IPS DF 6.9 (cell line): ENCODE measurements around the gene SHISAL2A.
A peak's percentile ranks its signal among the peaks of the same experiment; 100 is the strongest.

Experiments used
- DNase-seq: peaks from one replicate; pipeline ENCODE4 v3.0.0-alpha.2; 2013; ENCODE audit warnings: low read depth, low spot score
- H3K27ac ChIP-seq: one replicate; pipeline ENCODE4 v1.5.1; 2013; ENCODE audit warnings: low read length, control low read depth
- H3K27me3 ChIP-seq: 2 replicates; pipeline ENCODE4 v1.6.1; 2013; ENCODE audit warnings: mild to moderate bottlenecking, low read length; ENCODE audit not compliant: control insufficient read depth, insufficient read depth
- H3K36me3 ChIP-seq: 2 replicates; pipeline ENCODE4 v1.6.1; 2013; ENCODE audit warnings: low read length; ENCODE audit not compliant: control insufficient read depth, insufficient read depth
- H3K4me1 ChIP-seq: 2 replicates; pipeline ENCODE4 v1.6.1; 2013; ENCODE audit warnings: low read length; ENCODE audit not compliant: control insufficient read depth, insufficient read depth
- H3K4me3 ChIP-seq: 2 replicates; pipeline ENCODE4 v1.5.1; 2013; ENCODE audit warnings: mild to moderate bottlenecking, low read length
- H3K9me3 ChIP-seq: 2 replicates; pipeline ENCODE4 v1.6.1; 2013; ENCODE audit warnings: low read length, inconsistent platforms; ENCODE audit not compliant: control insufficient read depth, insufficient read depth
- WGBS: extraction: QIAGEN DNeasy Blood & Tissue Kit; methylation state at CpG from one replicate; pipeline ENCODE4 v1.1.7; 2013; ENCODE audit warnings: mixed read lengths, missing lambda C conversion rate; ENCODE audit not compliant: insufficient read length, insufficient coverage; 5-methylcytosine and 5-hydroxymethylcytosine counted together

Gene SHISAL2A

DNA sequence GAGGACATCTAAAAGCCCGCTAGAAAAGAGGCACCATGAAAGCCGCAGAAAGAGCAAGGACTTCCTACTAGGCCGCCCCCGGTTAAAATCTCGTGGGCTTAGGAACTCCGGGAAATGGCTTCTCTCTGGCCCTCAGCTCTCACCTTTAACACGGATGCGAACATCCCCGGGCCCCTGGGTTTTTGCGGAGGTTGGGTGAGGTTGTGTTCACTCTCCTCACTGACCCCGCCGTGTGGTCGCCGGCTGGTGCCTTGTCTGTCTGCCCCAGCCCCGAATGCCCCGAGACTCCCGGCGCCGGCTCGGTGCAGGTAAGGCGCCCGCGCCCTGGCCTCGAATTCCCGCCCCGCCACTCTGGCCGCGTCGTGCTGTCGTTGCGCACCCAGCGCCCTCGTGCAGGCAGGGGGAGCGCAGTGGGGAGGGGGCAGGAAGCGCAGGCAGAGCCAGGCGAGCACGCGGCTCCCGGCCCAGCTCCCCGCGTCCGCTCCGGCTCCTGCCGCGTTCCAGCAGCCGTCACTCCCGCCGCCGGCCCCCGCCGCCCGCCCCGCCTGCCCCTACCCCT, at the start of gene SHISAL2A:
Gene SHISAL2A, plus strand, starts transcription at position 437 of the 559 bp plus-strand sequence. CDS start 326 bp downstream, outside the sequence.
- Histone ChIP-seq H3K9me3 (no peaks in the 10 kb centered on the region), H3K27me3 (peaks cover 24% of the 10 kb centered on the region; the same call in 1 of the 2 replicates), H3K27ac (no peak within 1 kb of the TSS), H3K4me3 (peak within 1 kb of the TSS; percentile 29; the same call in 1 of the 2 replicates), H3K4me1 (no peaks in the 10 kb centered on the region; the same call in 1 of the 2 replicates), H3K36me3 (no peaks in the 10 kb centered on the region)
- WGBS, result no CpG with 5 or more reads among the region's 53 CpGs
- peak; percentile 18 for DNase-seq

DNA sequence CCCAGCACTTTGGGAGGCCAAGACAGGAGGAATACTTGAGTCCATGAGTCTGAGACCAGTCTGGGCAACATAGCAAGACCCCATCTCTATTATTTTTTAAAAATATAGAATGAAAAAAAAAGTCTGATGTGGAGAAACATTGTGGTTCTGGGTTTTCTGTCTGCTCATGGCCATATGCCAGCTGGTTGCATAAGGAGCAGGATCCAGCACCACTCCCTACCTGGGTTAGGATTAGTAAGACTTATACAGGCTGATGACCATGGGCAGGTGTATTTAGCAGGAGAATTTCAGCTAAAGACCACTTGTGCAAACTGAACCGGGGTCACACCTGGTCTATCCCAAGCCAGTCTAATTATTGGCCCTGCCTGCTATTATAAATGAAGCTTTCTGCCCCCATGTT, 47.5 kb upstream of the SHISAL2A start:
- WGBS, result no CpG with 5 or more reads among the region's 1 CpG
- Histone ChIP-seq H3K9me3 (no peaks in the 10 kb centered on the region), H3K4me1 (no peaks in the 10 kb centered on the region), H3K36me3 (no peaks in the 10 kb centered on the region), H3K27ac (no peak overlapping the region), H3K27me3 (no peaks in the 10 kb centered on the region), H3K4me3 (no peak overlapping the region)
- no peak for DNase-seq

DNA sequence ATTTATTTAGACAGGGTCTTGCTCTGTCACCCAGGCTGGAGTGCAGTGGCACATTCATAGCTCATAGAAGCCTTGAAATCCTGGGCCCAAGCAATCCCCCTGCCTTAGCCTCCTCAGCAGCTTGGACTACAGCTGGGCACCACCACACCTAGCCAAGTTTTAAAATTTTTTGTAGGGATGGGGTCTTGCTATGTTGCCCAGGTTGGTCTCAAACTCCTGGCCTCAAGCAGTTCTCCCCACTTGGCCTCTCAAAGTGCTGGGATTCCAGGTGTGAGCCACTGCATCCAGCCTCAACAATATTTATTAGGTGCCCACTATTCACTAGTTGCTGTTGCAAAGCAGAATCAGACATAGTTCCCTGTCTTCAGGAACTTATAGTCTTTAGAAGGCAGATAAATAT, 44.9 kb upstream of the SHISAL2A start:
- DNase-seq, result no peak
- Histone ChIP-seq H3K4me1 (no peaks in the 10 kb centered on the region), H3K27me3 (no peaks in the 10 kb centered on the region), H3K36me3 (no peaks in the 10 kb centered on the region), H3K9me3 (no peaks in the 10 kb centered on the region), H3K27ac (no peak overlapping the region), H3K4me3 (no peak overlapping the region)

DNA sequence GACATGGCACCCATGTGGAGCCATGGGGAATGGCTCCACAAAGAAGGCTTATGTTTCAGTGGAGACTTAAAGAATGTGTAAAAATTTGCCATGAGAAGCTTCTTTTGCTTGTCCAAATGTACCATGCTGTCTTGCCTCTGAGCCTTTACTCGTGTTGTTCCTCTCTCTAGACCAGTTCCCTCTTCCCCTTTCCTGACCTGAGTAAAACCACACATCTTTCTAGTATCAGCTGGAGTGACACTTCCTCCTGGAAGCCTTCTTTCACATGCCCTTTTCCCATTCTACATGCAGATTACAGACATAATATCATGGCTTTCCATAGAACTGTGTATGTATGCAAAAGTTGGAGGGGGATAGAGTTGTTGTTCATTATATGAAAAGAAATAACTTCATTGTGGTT, 44.4 kb upstream of the SHISAL2A start:
- no peaks in the 10 kb centered on the region for H3K36me3 ChIP-seq
- no peak overlapping the region for H3K27ac ChIP-seq
- H3K4me1 ChIP-seq, result no peaks in the 10 kb centered on the region
- H3K9me3 ChIP-seq, result no peaks in the 10 kb centered on the region
- H3K4me3 ChIP-seq, result no peak overlapping the region
- no CpG with 5 or more reads among the region's 1 CpG for WGBS
- no peak for DNase-seq
- H3K27me3 ChIP-seq, result no peaks in the 10 kb centered on the region

DNA sequence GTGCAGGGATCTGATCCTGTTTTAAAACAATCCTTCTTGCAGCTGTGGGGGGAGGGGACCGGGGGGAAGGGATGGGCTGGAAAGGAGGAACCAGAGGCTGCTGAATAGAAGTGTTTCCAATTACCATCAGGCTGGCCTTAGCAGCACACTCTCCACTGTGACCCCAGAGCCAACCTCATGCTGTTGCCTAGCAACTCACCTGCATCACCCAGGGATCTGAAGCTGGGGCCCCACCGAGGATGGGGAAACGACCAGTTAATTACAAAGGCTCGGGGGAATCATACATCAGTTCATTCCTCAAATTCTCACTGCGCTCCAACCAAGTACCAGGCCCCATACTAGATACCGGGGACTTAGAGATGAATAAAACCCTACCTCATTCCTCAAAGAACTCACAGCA, 42.7 kb upstream of the SHISAL2A start:
- no peaks in the 10 kb centered on the region for H3K4me1 ChIP-seq
- no peak overlapping the region for H3K4me3 ChIP-seq
- H3K27me3 ChIP-seq, result no peaks in the 10 kb centered on the region
- no CpG with 5 or more reads among the region's 6 CpGs for WGBS
- no peaks in the 10 kb centered on the region for H3K36me3 ChIP-seq
- H3K9me3 ChIP-seq, result no peaks in the 10 kb centered on the region
- DNase-seq, result no peak
- no peak overlapping the region for H3K27ac ChIP-seq

DNA sequence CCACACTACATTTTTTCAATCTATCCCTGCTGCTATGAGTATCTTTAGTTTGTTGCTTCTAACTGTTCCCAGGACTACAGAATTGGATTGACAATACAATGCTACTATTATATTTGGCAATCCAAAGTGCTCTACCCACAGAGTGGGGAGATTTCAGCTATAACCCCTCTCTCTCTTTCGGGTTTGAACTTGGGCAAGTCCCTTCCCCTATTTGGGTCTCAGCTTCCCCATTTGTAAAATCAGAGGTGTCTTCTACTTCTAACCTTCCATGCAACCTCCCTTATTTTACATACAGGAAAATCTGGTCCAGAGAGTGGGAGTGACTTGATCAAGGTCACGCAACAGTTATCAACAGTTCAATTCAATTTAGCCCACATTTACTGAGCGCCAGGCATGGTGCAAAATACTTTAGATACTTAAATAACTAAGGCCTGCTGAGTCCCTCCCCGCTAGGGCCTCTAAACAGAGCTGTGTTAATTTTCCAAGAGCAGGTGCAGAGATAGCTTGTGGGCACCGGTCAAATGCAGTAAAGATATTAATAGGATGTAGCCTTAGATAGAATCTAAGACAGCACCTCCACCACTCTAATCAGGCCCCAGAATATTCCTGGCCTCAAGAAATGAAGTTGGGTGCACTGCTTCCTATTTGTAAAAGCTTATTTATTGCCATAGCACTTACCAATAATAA, 40.2 kb upstream of the SHISAL2A start:
- no peak for DNase-seq
- Histone ChIP-seq H3K27me3 (no peaks in the 10 kb centered on the region), H3K4me3 (no peak overlapping the region), H3K9me3 (no peaks in the 10 kb centered on the region), H3K4me1 (no peaks in the 10 kb centered on the region), H3K27ac (no peak overlapping the region), H3K36me3 (no peaks in the 10 kb centered on the region)
- no CpG with 5 or more reads among the region's 5 CpGs for WGBS

DNA sequence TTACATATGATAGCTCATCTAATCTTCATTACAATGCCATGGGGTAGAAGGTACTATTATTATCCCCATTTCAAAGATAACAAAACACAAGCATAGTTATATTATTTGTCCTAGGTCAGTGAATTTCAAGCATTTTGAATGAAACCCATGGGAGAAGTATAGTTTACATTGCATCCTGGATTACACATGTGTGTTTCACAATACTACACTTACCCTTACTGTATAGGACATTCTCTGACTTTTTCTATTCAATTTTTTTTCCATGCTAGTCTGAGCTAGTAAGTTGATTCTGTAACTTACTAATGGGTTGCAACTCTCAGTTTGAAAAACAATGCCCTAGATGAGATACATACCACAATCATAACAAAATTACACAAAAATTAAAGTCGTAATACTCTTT, 39.5 kb upstream of the SHISAL2A start:
- H3K27ac ChIP-seq, result no peak overlapping the region

DNA sequence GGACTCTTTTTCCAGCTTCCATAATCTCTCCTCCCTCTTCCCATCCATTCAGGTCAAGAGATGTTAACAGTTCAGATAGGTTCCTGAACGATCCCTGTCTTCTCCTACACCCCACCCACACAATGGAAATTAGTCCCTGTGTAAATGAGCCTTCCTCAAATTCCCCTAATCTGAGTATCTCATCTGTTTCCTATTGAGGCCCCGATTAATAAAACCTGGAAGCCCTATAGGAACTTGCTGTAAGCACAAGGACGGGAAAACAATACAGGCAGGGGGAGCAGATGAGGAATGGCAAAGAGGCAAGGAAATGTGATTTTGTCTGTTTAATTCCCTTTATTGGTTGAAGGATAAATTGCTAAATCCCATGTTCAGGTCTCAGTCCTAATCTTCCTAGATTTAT, 37.9 kb upstream of the SHISAL2A start:
- Histone ChIP-seq H3K4me3 (no peak overlapping the region), H3K36me3 (no peaks in the 10 kb centered on the region), H3K9me3 (no peaks in the 10 kb centered on the region), H3K4me1 (no peaks in the 10 kb centered on the region), H3K27me3 (no peaks in the 10 kb centered on the region), H3K27ac (no peak overlapping the region)
- DNase-seq, result no peak
- WGBS, result no CpG with 5 or more reads among the region's 3 CpGs

More for the DNA sequence above, 39.5 kb upstream of the SHISAL2A start:
- Histone ChIP-seq H3K4me1 (no peaks in the 10 kb centered on the region), H3K4me3 (no peak overlapping the region), H3K9me3 (no peaks in the 10 kb centered on the region), H3K36me3 (no peaks in the 10 kb centered on the region), H3K27me3 (no peaks in the 10 kb centered on the region)
- DNase-seq, result no peak
- WGBS, result no CpG with 5 or more reads among the region's 1 CpG

DNA sequence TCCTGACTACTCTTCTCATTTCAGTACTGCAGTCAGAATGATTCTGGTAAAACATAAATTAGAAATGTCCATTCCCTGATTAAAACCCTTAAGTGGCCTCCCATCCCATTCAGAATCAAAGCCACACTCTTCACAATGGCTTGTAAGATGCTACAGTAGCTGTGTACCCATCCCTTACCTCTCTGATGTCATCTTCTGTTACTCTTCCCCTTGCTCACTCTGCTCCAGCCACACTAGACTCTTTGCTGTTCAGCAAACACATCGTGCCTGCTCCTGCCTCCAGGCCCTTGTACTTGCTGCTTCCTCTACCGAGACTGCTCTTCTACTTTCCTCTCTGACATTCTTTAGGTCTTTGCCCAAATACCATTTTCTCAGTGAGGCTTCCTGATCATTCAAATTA, 35.1 kb upstream of the SHISAL2A start:
- Histone ChIP-seq H3K9me3 (no peaks in the 10 kb centered on the region), H3K4me1 (peaks cover 3% of the 10 kb centered on the region), H3K27me3 (peaks cover 10% of the 10 kb centered on the region), H3K36me3 (no peaks in the 10 kb centered on the region), H3K27ac (no peak overlapping the region), H3K4me3 (no peak overlapping the region)
- no peak for DNase-seq
- WGBS, result no CpG with 5 or more reads among the region's 2 CpGs

DNA sequence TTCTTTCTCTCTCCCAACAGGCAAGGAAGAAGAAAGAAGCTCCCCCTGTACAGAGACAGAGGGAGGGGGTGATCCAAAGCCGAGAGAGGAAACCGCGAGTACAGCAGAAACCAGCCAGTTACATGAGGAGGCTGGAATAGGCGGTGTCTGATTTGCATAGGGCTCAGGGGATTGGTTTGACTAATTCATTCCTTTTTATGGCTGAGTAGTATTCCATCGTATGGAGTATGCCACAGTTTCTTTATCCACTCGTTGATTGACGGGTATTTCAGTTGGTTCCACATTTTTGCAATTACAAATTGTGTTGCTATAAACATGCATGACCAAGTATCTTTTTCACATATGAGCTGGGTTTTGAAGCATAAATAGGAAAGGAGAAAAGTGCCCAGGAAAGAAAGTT, 34.2 kb upstream of the SHISAL2A start:
- Histone ChIP-seq H3K27ac (no peak overlapping the region), H3K4me1 (peaks cover 3% of the 10 kb centered on the region), H3K36me3 (no peaks in the 10 kb centered on the region), H3K9me3 (no peaks in the 10 kb centered on the region), H3K27me3 (peaks cover 10% of the 10 kb centered on the region), H3K4me3 (no peak overlapping the region)
- no CpG with 5 or more reads among the region's 7 CpGs for WGBS
- DNase-seq, result no peak

DNA sequence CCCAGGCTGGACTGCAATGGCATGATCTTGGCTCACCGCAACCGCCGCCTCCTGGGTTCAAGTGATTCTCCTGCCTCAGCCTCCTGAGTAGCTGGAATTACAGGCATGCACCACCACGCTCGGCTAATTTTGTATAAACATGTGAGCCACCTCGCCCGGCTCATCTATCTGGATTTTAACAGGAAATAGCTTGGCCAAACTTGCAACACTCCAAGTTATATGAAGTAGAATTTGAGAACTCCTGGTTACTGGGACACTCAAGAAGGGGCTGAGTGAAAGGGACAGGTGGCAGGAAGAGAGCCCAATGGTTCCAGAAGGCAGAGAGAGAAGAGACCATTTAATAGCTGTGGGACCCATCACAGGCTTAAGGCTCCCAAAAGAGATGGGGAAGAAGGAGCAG, 33.7 kb upstream of the SHISAL2A start:
- no CpG with 5 or more reads among the region's 7 CpGs for WGBS
- no peak for DNase-seq
- Histone ChIP-seq H3K4me1 (peaks cover 3% of the 10 kb centered on the region), H3K27me3 (peaks cover 10% of the 10 kb centered on the region), H3K4me3 (no peak overlapping the region), H3K9me3 (no peaks in the 10 kb centered on the region), H3K27ac (no peak overlapping the region), H3K36me3 (no peaks in the 10 kb centered on the region)
